ENCODE measurements around the gene SMU1.

The SMU1 gene

DNA sequence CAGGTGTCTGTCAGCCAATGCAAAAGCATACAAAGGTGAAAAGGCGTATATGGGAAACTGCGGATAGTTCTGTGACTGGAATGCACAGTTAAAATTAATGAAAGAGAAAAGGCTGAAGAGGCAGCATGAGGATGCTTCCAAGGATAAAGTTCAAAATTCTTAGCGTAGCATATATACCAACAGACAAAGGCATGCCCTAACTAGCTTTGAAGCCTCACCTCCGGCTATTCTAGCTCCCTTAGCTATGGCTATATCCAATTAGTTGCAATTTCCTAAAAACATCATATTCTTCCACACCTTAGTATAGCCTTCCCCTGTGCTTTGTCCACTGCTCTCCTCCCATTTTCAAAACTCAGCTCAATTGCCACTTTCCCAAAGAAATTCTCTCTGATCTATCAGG is 52.8 kb downstream of the SMU1 start:
- TF ChIP-seq, protein P1, sequence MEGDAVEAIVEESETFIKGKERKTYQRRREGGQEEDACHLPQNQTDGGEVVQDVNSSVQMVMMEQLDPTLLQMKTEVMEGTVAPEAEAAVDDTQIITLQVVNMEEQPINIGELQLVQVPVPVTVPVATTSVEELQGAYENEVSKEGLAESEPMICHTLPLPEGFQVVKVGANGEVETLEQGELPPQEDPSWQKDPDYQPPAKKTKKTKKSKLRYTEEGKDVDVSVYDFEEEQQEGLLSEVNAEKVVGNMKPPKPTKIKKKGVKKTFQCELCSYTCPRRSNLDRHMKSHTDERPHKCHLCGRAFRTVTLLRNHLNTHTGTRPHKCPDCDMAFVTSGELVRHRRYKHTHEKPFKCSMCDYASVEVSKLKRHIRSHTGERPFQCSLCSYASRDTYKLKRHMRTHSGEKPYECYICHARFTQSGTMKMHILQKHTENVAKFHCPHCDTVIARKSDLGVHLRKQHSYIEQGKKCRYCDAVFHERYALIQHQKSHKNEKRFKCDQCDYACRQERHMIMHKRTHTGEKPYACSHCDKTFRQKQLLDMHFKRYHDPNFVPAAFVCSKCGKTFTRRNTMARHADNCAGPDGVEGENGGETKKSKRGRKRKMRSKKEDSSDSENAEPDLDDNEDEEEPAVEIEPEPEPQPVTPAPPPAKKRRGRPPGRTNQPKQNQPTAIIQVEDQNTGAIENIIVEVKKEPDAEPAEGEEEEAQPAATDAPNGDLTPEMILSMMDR (IDR thresholded peaks at IDR 0.05; ENCODE audit: low read depth, low read length), result no peak
- no peak for DNase-seq (ENCODE audit: extremely low read depth, low read depth)

DNA sequence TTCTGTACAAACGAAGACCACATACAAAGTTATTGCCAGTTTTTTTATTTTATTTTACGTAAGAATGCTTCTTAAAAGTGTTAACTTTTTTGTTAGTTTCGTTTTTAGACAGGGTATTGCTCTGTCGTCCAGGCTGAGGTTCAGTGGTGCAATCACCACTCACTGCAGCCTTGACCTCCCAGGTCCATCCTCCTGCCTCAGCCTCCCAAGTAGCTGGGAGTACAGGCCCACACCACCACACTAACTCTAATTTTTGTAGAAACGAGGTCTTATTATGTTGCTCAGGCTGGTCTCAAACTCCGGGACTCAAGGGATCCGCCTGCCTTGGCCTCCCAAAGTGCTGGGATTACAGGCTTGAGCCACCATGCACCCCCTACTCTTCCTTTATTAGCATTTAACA is 53.7 kb downstream of the SMU1 start:
- TF ChIP-seq, protein P1 (IDR thresholded peaks at IDR 0.05; ENCODE audit: low read depth, low read length), result no peak
- no peak for DNase-seq (ENCODE audit: extremely low read depth, low read depth)

DNA sequence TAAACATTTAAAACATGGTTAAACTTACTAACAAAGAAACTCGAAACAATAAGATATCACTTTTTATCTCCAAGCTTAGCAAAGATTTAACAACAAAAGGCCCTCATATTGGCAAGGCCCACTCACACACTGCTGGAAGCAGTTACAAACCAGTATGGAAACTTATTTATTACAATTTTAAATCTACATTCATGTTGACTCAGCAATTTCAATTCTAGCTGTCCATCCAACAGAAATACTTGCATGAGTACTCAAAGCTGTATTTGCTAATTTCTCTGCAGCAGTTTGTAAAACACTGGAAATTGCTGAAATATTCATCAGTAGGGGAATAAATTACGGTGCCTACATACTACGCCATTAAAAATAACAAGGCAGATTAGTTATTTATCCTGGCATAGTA is 54.2 kb downstream of the SMU1 start:
- TF ChIP-seq, protein P1 (IDR thresholded peaks at IDR 0.05; ENCODE audit: low read depth, low read length), result no peak
- no peak for DNase-seq (ENCODE audit: extremely low read depth, low read depth)

DNA sequence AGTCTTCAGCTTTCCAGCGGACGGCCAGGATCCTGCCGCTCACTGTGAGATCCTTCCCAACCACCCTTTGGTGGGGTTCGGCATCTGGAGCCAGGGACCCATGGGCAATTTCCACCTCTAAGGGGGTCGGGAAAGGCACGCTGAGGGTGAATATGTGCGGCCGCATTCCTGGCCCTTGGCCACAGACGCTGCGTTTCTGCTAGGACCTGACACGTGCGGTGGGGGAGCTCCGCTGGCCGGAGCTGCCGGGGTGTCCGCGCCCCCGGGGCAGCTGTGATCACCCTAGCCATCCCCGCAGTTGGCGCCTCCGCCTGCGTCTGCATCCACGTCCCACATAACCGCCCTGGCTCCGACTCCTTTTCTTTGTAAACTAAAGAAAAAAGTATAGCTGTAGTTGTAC is 56.7 kb downstream of the SMU1 start:
- DNase-seq (ENCODE audit: extremely low read depth, low read depth), result no peak
- TF ChIP-seq, protein P1 (IDR thresholded peaks at IDR 0.05; ENCODE audit: low read depth, low read length), result no peak

DNA sequence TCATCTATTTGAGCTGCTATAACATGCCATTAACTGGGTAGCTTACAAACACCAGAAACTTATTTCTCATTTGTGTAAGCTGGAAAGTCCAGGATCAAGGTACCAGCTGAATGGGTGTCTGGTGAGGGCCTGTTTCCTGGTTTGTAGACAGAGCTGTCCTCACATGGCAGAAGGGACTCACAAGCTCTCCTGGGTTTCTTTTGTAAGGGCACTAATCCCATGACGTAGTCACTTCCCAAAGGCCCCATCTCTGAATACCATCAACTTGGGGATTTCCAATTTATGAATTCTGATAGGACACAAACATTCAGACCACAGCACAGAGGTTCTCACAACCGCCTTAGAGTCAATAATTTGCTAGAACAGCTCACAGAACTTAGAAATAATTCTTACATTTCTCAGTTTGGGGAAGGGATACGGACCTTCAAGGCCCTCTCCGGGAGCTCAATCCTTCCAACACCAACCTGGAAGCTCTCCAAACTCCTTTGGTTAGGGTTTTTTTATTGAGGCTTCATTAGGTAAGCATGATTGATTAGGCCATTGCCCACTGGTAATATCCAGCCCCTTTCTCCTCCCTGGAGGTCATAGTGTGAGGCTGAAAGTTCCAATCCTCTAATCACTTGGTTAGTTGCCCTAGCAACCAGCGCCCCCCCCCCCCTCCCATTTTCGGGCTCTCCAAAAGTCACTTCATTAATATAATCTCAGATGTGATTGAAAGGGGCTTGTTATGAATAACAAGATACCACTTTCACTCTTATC is 59.0 kb downstream of the SMU1 start:
- TF ChIP-seq, protein P1 (IDR thresholded peaks at IDR 0.05; ENCODE audit: low read depth, low read length), result no peak
- DNase-seq (ENCODE audit: extremely low read depth, low read depth), result no peak

DNA sequence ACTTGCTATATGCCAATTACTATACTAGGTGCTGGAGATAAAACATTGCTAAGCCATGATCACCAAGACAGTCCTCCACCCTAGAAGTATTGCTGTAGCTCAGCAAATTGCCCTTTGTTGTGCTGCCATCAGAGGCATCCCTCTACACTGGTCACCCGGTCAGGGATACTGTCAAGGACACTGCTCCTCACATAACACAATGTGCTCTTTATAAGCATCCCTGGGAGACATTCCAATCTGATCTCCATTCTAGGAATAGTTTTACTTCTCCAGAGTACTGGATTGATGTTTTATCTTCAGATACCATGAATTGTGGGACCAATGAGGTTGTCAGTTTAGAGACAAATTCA is 61.8 kb downstream of the SMU1 start:
- DNase-seq (ENCODE audit: extremely low read depth, low read depth), result no peak
- TF ChIP-seq, protein P1 (IDR thresholded peaks at IDR 0.05; ENCODE audit: low read depth, low read length), result no peak

DNA sequence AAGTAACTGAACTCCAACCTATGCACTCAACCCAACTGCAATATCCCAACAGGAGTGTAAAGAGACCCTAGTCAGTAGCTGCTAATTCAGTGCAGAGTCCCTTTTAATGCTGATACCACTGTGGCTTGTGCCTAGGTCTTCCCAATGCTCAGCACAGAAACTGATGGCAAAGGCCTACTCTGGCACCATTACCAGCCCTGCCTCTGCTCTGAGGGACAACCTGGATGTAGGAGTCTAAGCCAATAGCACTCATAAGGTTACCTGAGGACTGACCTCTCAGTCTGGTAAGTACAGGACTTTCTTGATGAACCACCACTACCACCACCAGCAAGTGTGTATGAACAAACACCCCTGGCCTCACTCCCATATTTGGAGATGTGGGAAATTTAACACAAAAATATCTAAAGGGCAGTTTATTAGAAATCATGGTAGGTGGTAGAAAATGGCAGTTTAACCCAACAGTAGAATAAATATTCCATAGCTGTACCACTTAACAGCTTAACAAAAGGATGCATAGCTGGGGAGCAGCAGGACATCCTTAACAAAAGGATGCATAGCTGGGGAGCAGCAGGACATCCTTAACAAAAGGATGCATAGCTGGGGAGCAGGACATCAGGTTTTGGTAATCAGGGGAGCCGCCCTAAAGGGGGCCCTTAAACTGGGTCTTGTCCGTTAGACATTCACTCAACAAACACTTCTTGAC is 62.4 kb downstream of the SMU1 start:
- no peak for DNase-seq (ENCODE audit: extremely low read depth, low read depth)
- TF ChIP-seq, protein P1 (IDR thresholded peaks at IDR 0.05; ENCODE audit: low read depth, low read length), result no peak

All from AG09319 (cell line).